Measurements from ENCODE around the gene MB21D2.

MB21D2 gene

DNA sequence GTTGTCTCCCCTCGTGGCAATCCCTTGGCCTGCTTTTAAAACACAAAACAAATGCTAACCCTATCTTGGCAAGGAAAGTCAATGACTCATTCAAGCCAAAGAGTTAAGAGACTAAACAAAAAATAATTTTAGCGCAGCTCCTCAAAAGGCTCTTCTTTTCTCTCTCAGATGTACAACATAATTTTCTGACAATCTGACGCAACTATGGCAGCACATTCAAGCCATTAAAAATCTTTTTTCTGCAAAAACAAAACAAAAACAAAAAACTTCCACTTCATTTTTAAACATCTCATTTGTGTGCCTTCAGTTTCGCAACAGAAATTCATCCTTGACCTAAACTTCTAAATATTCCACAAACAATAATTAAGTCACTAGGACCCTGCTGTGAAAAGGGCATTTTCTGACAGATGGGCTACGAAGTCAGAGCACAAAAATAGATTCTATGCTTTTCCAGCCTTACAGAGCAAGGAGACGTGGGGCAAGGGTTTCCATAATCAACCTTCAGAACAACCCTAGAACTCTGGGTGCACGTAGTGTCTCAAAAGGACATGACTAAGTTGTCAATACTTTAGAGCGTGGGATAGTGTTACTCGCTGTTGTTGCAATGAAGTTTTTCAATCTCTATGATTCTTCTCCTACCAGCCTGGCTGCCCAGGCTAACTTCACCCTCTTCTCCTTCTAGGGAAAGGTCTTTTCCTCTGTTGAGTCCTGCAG, 84.3 kb downstream of the MB21D2 start:
- peak; percentile 31 for DNase-seq (ENCODE audit: low spot score)

GRCh38 chr3:192831801-192832347, 85.8 kb downstream of the MB21D2 start:
- no peak for DNase-seq (ENCODE audit: low spot score)

GRCh38 chr3:192831111-192831644, 86.5 kb downstream of the MB21D2 start:
- DNase-seq (ENCODE audit: low spot score), result no peak

GRCh38 chr3:192830291-192831110, 87.2 kb downstream of the MB21D2 start:
- DNase-seq (ENCODE audit: low spot score), result no peak

DNA sequence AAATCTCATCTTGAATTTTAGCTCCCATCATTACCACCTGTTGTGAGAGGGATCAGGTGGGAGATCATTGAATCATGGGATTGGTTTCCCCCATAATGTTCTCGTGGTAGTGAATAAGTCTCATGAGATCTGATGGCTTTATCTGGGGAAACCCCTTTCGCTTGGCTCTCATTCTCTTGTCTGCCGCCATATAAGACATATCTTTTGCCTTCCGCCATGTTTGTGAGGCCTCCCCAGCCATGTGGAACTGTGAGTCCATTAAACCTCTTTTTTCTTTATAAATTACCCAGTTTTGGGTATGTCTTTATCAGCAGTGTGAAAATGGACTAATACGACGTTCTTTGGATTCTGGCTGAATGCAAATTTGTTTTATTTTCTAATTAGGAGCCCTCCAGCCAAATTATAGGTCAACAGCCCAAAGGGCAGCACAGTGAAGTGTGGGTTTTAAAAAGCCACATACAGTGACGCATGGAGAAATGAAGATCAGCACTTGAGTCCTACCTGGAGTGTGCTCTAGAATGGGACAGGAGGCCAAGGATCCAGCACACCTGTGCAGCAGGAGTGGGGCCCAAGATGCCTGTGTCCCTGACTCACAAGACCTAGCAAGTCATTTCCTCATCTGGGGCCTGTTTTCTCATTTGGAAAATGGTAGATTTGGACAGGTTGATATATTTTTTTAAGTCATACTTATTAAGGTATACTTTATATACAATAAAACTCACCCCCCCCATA, 89.6 kb downstream of the MB21D2 start:
- no peak for DNase-seq (ENCODE audit: low spot score)

GRCh38 chr3:192827208-192827607, 90.4 kb downstream of the MB21D2 start:
- DNase-seq (ENCODE audit: low spot score), result no peak

- DNase-seq (ENCODE audit: low spot score), result no peak
These were observed 91.2 kb downstream of the MB21D2 start for GRCh38 chr3:192826214-192827006.

- DNase-seq (ENCODE audit: low spot score), result no peak
These were observed 91.9 kb downstream of the MB21D2 start for GRCh38 chr3:192825657-192826200.

DNA sequence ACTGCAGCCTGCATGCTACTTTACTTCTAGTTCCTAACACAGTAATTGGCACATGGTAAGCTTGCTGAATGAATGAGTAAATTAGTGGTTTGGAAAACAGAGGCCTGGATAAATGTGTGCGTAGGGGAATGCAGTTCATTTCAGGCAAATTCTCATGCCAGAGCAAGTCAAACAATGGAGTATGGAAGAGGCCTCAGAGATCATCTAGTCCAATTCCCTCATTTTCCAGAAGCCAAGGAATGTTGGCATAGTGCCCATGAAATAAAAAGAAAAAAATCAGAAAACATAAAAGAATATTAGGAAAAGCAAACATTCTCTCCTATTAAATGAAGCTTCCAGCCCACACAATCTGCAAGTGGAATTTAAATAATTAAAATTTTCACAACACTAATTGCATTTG, 92.4 kb downstream of the MB21D2 start:
- no peak for DNase-seq (ENCODE audit: low spot score)

- no peak for DNase-seq (ENCODE audit: low spot score)
These were observed 93.3 kb downstream of the MB21D2 start for GRCh38 chr3:192824313-192824712.

GRCh38 chr3:192821161-192821560, 96.5 kb downstream of the MB21D2 start:
- no peak for DNase-seq (ENCODE audit: low spot score)

DNA sequence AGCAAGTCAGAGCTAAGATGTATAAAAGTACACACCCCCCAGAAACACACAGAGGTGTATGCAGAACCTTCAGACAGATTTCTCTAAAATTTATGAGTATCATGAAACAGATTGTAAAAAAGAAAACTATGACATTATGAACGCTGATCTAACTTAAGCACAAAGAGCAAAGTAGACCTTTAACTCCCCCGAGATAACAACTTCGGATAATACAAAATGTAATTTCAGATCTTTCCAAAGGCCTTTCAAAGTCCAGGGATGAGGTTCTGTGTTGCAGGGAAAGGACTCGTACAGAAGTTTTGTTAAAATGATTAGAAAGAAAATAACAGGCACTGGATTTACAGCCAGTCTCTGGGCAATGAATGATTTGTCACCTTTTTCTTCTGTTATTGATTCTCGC, 97.5 kb downstream of the MB21D2 start:
- DNase-seq (ENCODE audit: low spot score), result no peak

- no peak for DNase-seq (ENCODE audit: low spot score)
These were observed 98.6 kb downstream of the MB21D2 start for GRCh38 chr3:192819001-192819569.

- DNase-seq (ENCODE audit: low spot score), result no peak
These were observed 99.5 kb downstream of the MB21D2 start for GRCh38 chr3:192818126-192818525.

DNA sequence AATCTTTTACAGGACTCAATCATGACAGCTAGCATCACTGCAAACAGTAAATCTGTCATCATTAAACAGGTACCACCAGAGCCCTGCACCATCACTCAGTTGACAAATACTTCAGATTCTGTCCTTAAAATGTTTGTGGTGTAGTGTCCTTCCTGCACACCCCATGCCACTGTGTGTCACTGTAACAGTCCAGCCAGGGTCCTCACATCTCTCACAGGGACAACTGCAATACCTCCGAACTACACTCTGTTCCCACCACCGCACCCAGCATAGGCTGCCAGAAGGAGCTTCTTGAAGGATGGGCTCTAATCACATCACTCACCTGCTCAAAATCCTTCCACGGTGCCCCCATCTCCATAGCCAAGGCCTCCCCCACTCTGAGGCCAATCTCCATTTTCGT, 100.2 kb downstream of the MB21D2 start:
- no peak for DNase-seq (ENCODE audit: low spot score)

GRCh38 chr3:192817053-192817452, 100.6 kb downstream of the MB21D2 start:
- DNase-seq (ENCODE audit: low spot score), result no peak

- peak; percentile 72 for DNase-seq (ENCODE audit: low spot score)
These were observed 101.3 kb downstream of the MB21D2 start for GRCh38 chr3:192816351-192816750.

- peak; percentile 91 for DNase-seq (ENCODE audit: low spot score)
These were observed 104.8 kb downstream of the MB21D2 start for GRCh38 chr3:192812743-192813383.

- DNase-seq (ENCODE audit: low spot score), result no peak
These were observed 111.9 kb downstream of the MB21D2 start for GRCh38 chr3:192805711-192806110.

DNA sequence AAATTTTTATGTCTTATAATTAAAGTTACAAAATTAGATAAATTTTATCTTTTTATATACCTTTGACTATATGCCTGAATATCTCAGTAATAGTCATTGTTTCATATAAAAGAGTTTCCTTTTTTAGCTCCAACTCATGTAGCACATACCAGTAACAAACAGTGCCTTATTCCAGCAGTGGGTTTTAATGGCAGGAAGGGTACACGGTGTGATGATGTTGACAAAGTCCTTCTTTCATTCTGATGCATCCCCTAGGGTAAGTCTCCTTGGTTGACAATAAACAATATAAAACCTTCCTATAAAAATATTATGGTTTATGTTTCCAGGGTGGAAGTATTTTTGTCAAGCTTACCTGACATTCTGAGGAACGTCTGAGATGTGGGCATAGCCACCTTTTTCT, 113.2 kb downstream of the MB21D2 start:
- DNase-seq (ENCODE audit: low spot score), result no peak

All from pons (tissue), 1 donor.